Colonic mucosa (tissue), 4 donors: Measurements from ENCODE around the gene ATXN7L1. TPM values are rescaled to one million over a fixed set of nuclear protein-coding genes. Genes with fewer than 3 reads are reported as not detected.
A peak's percentile ranks its signal among the peaks of the same experiment; 100 is the strongest.

Experiments used
- DNase-seq: peaks from one replicate; pipeline ENCODE4 v3.0.0-alpha.2; 2020
- H3K27ac ChIP-seq: fragments of 200-600 bp; one replicate; pipeline ENCODE4 v1.8.0; 2021
- H3K27me3 ChIP-seq: fragments of 200-600 bp; one replicate; pipeline ENCODE4 v1.8.0; 2021
- H3K36me3 ChIP-seq: fragments of 200-600 bp; one replicate; pipeline ENCODE4 v1.8.0; 2021
- H3K4me1 ChIP-seq: fragments of 200-600 bp; one replicate; pipeline ENCODE4 v1.8.0; 2021; ENCODE audit warnings: mild to moderate bottlenecking
- H3K4me3 ChIP-seq: fragments of 200-600 bp; one replicate; pipeline ENCODE4 v1.8.0; 2021
- H3K9ac ChIP-seq, 2 donors: one replicate each; pipeline ENCODE4 v1.7.0; 2013; ENCODE audit warnings: control low read depth in 2 of 2, low read depth in 2 of 2, low read length in 2 of 2
- H3K9me3 ChIP-seq: fragments of 200-600 bp; one replicate; pipeline ENCODE4 v1.8.0; 2021
- CTCF ChIP-seq: fragments of 200-600 bp; IDR thresholded peaks from one replicate; pipeline ENCODE4 v1.8.0; 2022; ENCODE audit warnings: antibody characterized with exemption, mild to moderate bottlenecking
- intact Hi-C: fragments of 100-400 bp; cut with DNase I; formaldehyde crosslinking; loops from one replicate; pipeline ENCODE4 v1.14.1; 2022
- total RNA-seq, 2 donors: library from RNA; stranded (reverse); fragmentation: NEBNext Ultra II Directional in 1 of 2; extraction: Animal tissue kit (Norgen Biotek cat#: 25700) in 1 of 2; gene quantifications; one replicate each; pipeline ENCODE4 v1.2.1, GENCODE V29; 2021
- donor health status: healthy.
- donor health status: DM: no; HTN: no; CAD: no.
- donor health status: DM: no; HTN: no; CAD: no.

ATXN7L1 gene
- total RNA-seq, 2 donors from 2014 or later, result 13.0 to 15.1 TPM

- H3K27ac ChIP-seq, result no peak overlapping the region
- no peaks in the 10 kb centered on the region for H3K27me3 ChIP-seq
- H3K4me1 ChIP-seq, result no peaks in the 10 kb centered on the region
- intact Hi-C loops, result loop anchor here (10.0 kb wide), 2 partner anchors 350 to 500 kb away; no protein-coding TSS in a partner anchor
- no peak overlapping the region for H3K4me3 ChIP-seq
- H3K9ac ChIP-seq, result no peak overlapping the region
- H3K36me3 ChIP-seq, result no peaks in the 10 kb centered on the region
- TF ChIP-seq CTCF, result no peak
- DNase-seq, result no peak
- no peaks in the 10 kb centered on the region for H3K9me3 ChIP-seq
Measured at GRCh38 chr7:105655067-105655466, 221.3 kb downstream of the ATXN7L1 start.

- Histone ChIP-seq H3K4me3 (no peak overlapping the region), H3K36me3 (no peaks in the 10 kb centered on the region), H3K9me3 (no peaks in the 10 kb centered on the region), H3K27me3 (no peaks in the 10 kb centered on the region), H3K4me1 (no peaks in the 10 kb centered on the region), H3K9ac (no peak overlapping the region), H3K27ac (no peak overlapping the region)
- TF ChIP-seq CTCF, result no peak
- DNase-seq, result no peak
- intact Hi-C loops, result loop anchor here (5.0 to 10.0 kb wide), 3 partner anchors 108 to 501 kb away; no protein-coding TSS in a partner anchor
Measured at GRCh38 chr7:105654095-105654686, 222.2 kb downstream of the ATXN7L1 start.

GRCh38 chr7:105653441-105654005, 222.9 kb downstream of the ATXN7L1 start:
- H3K4me3 ChIP-seq, result no peak overlapping the region
- no peak for TF ChIP-seq CTCF
- no peaks in the 10 kb centered on the region for H3K27me3 ChIP-seq
- H3K36me3 ChIP-seq, result no peaks in the 10 kb centered on the region
- no peak overlapping the region for H3K9ac ChIP-seq
- H3K27ac ChIP-seq, result no peak overlapping the region
- DNase-seq, result no peak
- intact Hi-C loops, result loop anchor here (2.0 to 10.0 kb wide), 4 partner anchors 109 to 501 kb away; no protein-coding TSS in a partner anchor
- H3K4me1 ChIP-seq, result peaks cover 4% of the 10 kb centered on the region
- H3K9me3 ChIP-seq, result no peaks in the 10 kb centered on the region

GRCh38 chr7:105652359-105652993, 223.9 kb downstream of the ATXN7L1 start:
- intact Hi-C loops, result loop anchor here (2.0 to 10.0 kb wide), 4 partner anchors 110 to 502 kb away; no protein-coding TSS in a partner anchor
- DNase-seq, result peak; percentile 82
- Histone ChIP-seq H3K27ac (no peak overlapping the region), H3K9ac (no peak overlapping the region), H3K9me3 (no peaks in the 10 kb centered on the region), H3K4me3 (no peak overlapping the region), H3K27me3 (no peaks in the 10 kb centered on the region), H3K36me3 (no peaks in the 10 kb centered on the region), H3K4me1 (peaks cover 4% of the 10 kb centered on the region)
- TF ChIP-seq CTCF, result peak; percentile 90

- peaks cover 4% of the 10 kb centered on the region for H3K4me1 ChIP-seq
- H3K36me3 ChIP-seq, result no peaks in the 10 kb centered on the region
- no peak for DNase-seq
Measured at GRCh38 chr7:105651798-105652197, 224.6 kb downstream of the ATXN7L1 start.

More at GRCh38 chr7:105651798-105652197, 224.6 kb downstream of the ATXN7L1 start:
- intact Hi-C loops, result loop anchor here (2.0 to 10.0 kb wide), 4 partner anchors 111 to 503 kb away; no protein-coding TSS in a partner anchor
- Histone ChIP-seq H3K4me3 (no peak overlapping the region), H3K27me3 (no peaks in the 10 kb centered on the region), H3K9ac (no peak overlapping the region), H3K9me3 (no peaks in the 10 kb centered on the region), H3K27ac (no peak overlapping the region)
- TF ChIP-seq CTCF, result no peak
